HL-60 (cell line): Measurements from ENCODE around the gene LHX1.

Source experiments
- GABPA ChIP-seq: IDR thresholded peaks from 2 replicates; pipeline ENCODE4 v1.6.1; 2012; ENCODE audit warnings: low read depth
- POLR2AphosphoS5 ChIP-seq: IDR thresholded peaks from 2 replicates; pipeline ENCODE4 v1.6.1; 2012; ENCODE audit warnings: low read depth
- TF ChIP-seq, protein P1 (sequence below): IDR thresholded peaks from one replicate; pipeline ENCODE4 v1.5.1; 2011; ENCODE audit warnings: low read length, control low read depth, inconsistent platforms; ENCODE audit not compliant: insufficient read depth
- TF ChIP-seq, protein P2 (sequence below): IDR thresholded peaks from 2 replicates; pipeline ENCODE4 v1.6.1; 2012; ENCODE audit warnings: low read depth; ENCODE audit not compliant: insufficient replicate concordance

GRCh38 chr17:36921095-36921851, 16.0 kb upstream of the LHX1 start:
- TF ChIP-seq, protein P1, sequence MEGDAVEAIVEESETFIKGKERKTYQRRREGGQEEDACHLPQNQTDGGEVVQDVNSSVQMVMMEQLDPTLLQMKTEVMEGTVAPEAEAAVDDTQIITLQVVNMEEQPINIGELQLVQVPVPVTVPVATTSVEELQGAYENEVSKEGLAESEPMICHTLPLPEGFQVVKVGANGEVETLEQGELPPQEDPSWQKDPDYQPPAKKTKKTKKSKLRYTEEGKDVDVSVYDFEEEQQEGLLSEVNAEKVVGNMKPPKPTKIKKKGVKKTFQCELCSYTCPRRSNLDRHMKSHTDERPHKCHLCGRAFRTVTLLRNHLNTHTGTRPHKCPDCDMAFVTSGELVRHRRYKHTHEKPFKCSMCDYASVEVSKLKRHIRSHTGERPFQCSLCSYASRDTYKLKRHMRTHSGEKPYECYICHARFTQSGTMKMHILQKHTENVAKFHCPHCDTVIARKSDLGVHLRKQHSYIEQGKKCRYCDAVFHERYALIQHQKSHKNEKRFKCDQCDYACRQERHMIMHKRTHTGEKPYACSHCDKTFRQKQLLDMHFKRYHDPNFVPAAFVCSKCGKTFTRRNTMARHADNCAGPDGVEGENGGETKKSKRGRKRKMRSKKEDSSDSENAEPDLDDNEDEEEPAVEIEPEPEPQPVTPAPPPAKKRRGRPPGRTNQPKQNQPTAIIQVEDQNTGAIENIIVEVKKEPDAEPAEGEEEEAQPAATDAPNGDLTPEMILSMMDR: no peak
- TF ChIP-seq GABPA: no peak
- no peak for TF ChIP-seq POLR2AphosphoS5
- TF ChIP-seq, protein P2, sequence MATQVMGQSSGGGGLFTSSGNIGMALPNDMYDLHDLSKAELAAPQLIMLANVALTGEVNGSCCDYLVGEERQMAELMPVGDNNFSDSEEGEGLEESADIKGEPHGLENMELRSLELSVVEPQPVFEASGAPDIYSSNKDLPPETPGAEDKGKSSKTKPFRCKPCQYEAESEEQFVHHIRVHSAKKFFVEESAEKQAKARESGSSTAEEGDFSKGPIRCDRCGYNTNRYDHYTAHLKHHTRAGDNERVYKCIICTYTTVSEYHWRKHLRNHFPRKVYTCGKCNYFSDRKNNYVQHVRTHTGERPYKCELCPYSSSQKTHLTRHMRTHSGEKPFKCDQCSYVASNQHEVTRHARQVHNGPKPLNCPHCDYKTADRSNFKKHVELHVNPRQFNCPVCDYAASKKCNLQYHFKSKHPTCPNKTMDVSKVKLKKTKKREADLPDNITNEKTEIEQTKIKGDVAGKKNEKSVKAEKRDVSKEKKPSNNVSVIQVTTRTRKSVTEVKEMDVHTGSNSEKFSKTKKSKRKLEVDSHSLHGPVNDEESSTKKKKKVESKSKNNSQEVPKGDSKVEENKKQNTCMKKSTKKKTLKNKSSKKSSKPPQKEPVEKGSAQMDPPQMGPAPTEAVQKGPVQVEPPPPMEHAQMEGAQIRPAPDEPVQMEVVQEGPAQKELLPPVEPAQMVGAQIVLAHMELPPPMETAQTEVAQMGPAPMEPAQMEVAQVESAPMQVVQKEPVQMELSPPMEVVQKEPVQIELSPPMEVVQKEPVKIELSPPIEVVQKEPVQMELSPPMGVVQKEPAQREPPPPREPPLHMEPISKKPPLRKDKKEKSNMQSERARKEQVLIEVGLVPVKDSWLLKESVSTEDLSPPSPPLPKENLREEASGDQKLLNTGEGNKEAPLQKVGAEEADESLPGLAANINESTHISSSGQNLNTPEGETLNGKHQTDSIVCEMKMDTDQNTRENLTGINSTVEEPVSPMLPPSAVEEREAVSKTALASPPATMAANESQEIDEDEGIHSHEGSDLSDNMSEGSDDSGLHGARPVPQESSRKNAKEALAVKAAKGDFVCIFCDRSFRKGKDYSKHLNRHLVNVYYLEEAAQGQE: no peak
